Skeletal muscle tissue (tissue), 4 donors: ENCODE measurements around the gene KNDC1. TPM values are rescaled to one million over a fixed set of nuclear protein-coding genes. Genes with fewer than 3 reads are reported as not detected.
"Not testable (repeated sequence)": the region's sequence is repeated elsewhere in the genome, so short reads cannot be mapped to it uniquely, and the experiment has no call there.

Experiments
- H3K27ac ChIP-seq: one replicate; pipeline ENCODE4 v1.7.0; 2013; ENCODE audit warnings: mild to moderate bottlenecking, low read depth, low read length, inconsistent platforms
- H3K27me3 ChIP-seq, 3 donors: one replicate each; pipeline ENCODE4 v1.7.0; 2013; ENCODE audit warnings: low read length in 3 of 3; ENCODE audit not compliant: control insufficient read depth in 3 of 3, insufficient read depth in 3 of 3
- H3K36me3 ChIP-seq, 3 donors: one replicate each; pipeline ENCODE4 v1.7.0; 2013; ENCODE audit warnings: low read length in 3 of 3; ENCODE audit not compliant: control insufficient read depth in 3 of 3, insufficient read depth in 3 of 3
- H3K4me1 ChIP-seq, 3 donors: one replicate each; pipeline ENCODE4 v1.7.0; 2013; ENCODE audit warnings: low read length in 3 of 3, mild to moderate bottlenecking in 3 of 3; ENCODE audit not compliant: control insufficient read depth in 3 of 3, insufficient read depth in 3 of 3
- H3K4me3 ChIP-seq, 3 donors: one replicate each; pipeline ENCODE4 v1.7.0; 2013; ENCODE audit warnings: low read length in 3 of 3
- H3K9ac ChIP-seq, 3 donors: one replicate each; pipeline ENCODE4 v1.7.0; 2013; ENCODE audit warnings: low read length in 3 of 3, mild to moderate bottlenecking in 3 of 3, moderate library complexity in 2 of 3, low read depth in 1 of 3
- H3K9me3 ChIP-seq, 3 donors: one replicate each; pipeline ENCODE4 v1.7.0; 2013; ENCODE audit warnings: low read length in 3 of 3; ENCODE audit not compliant: control insufficient read depth in 3 of 3
- total RNA-seq: library from RNA; depleted of rRNA; stranded (reverse); fragments of >200 nt; gene quantifications from one replicate; pipeline ENCODE4 v1.2.3, GENCODE V29; 2014
- donor health status: Osteomylitis.

Gene KNDC1
- total RNA-seq, 1 donor from 2014 or later, result 0.52 TPM

- H3K27me3 ChIP-seq, result peaks cover 16 to 30% (median 20%) of the 10 kb centered on the region in 3 donors
- no peak overlapping the region for H3K4me3 ChIP-seq
- H3K9me3 ChIP-seq, result no peaks in the 10 kb centered on the region
- H3K27ac ChIP-seq, result no peak overlapping the region
- H3K36me3 ChIP-seq, result no peaks in the 10 kb centered on the region
- H3K9ac ChIP-seq, result no peak overlapping the region
- no peaks in the 10 kb centered on the region for H3K4me1 ChIP-seq
Measured at GRCh38 chr10:133140417-133141143, 19.4 kb upstream of the KNDC1 start.

- Histone ChIP-seq H3K4me3 (no peak overlapping the region), H3K9me3 (no peaks in the 10 kb centered on the region), H3K9ac (no peak overlapping the region), H3K27ac (no peak overlapping the region), H3K27me3 (peaks cover 16 to 30% (median 22%) of the 10 kb centered on the region in 3 donors), H3K36me3 (no peaks in the 10 kb centered on the region), H3K4me1 (no peaks in the 10 kb centered on the region)
Measured at GRCh38 chr10:133141144-133141957, 18.7 kb upstream of the KNDC1 start.

- H3K4me1 ChIP-seq, result no peaks in the 10 kb centered on the region
- H3K27ac ChIP-seq, result no peak overlapping the region
- H3K9me3 ChIP-seq, result no peaks in the 10 kb centered on the region
- peaks cover 19 to 34% (median 22%) of the 10 kb centered on the region in 3 donors for H3K27me3 ChIP-seq
- H3K36me3 ChIP-seq, result no peaks in the 10 kb centered on the region
- no peak overlapping the region for H3K9ac ChIP-seq
- no peak overlapping the region for H3K4me3 ChIP-seq
Measured at GRCh38 chr10:133141958-133142340, 18.1 kb upstream of the KNDC1 start.

GRCh38 chr10:133142523-133143199 lies 17.4 kb upstream of the KNDC1 start:
- no peaks in the 10 kb centered on the region for H3K9me3 ChIP-seq
- peaks cover 19 to 37% (median 22%) of the 10 kb centered on the region in 3 donors for H3K27me3 ChIP-seq
- no peaks in the 10 kb centered on the region for H3K4me1 ChIP-seq
- no peak overlapping the region for H3K4me3 ChIP-seq
- H3K27ac ChIP-seq, result no peak overlapping the region
- no peaks in the 10 kb centered on the region for H3K36me3 ChIP-seq
- H3K9ac ChIP-seq, result no peak overlapping the region

DNA sequence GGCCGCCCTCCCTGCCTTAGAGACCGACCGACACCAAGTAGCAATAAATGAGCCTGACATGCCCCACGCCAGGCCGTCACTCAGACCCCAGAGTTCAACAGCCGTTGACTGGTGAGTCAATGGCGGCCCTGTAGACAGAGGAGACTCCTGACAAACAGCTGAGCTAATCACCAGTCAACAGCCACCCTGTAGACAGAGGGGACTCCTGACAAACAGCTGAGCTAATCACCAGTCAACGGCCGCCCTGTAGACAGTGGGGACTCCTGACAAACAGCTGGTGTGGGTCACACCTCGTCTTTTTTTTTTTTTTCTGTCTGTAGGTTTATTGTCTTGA lies 16.9 kb upstream of the KNDC1 start:
- Histone ChIP-seq H3K36me3 (no peaks in the 10 kb centered on the region), H3K4me3 (no peak overlapping the region), H3K27ac (no peak overlapping the region), H3K9me3 (no peaks in the 10 kb centered on the region), H3K9ac (no peak overlapping the region), H3K27me3 (peaks cover 19 to 37% (median 22%) of the 10 kb centered on the region in 3 donors), H3K4me1 (no peaks in the 10 kb centered on the region)

DNA sequence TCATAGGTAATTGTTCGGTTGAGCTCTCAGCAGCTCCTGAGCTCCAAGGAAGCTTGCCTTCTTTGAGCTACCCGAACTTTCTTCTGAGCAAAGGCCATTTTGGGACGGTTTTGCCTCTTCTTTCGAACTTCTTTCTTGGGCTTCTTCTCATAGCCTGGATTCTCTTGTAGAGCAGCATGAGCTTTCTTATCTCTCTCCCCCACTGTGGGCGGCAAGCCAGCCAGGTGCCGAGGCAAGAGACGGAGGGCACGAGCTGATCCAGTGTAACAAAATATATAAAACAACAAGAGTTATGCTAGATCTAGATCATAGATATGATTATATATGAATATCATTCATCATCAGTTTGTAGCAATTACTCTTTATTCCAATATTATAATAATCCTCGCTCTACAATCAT lies 16.5 kb upstream of the KNDC1 start:
- H3K27ac ChIP-seq, result no peak overlapping the region
- H3K36me3 ChIP-seq, result no peaks in the 10 kb centered on the region
- H3K9ac ChIP-seq, result no peak overlapping the region
- H3K27me3 ChIP-seq, result peaks cover 19 to 37% (median 22%) of the 10 kb centered on the region in 3 donors
- no peaks in the 10 kb centered on the region for H3K4me1 ChIP-seq
- H3K9me3 ChIP-seq, result no peaks in the 10 kb centered on the region
- no peak overlapping the region for H3K4me3 ChIP-seq

- no peaks in the 10 kb centered on the region for H3K36me3 ChIP-seq
- peaks cover 19 to 34% (median 19%) of the 10 kb centered on the region in 3 donors for H3K27me3 ChIP-seq
- H3K9me3 ChIP-seq, result no peaks in the 10 kb centered on the region
Measured at GRCh38 chr10:133144771-133145170, 15.2 kb upstream of the KNDC1 start.

GRCh38 chr10:133150226-133150625 lies 9.8 kb upstream of the KNDC1 start:
- Histone ChIP-seq H3K36me3 (no peaks in the 10 kb centered on the region), H3K9ac (no peak overlapping the region), H3K4me1 (no peaks in the 10 kb centered on the region), H3K9me3 (no peaks in the 10 kb centered on the region), H3K4me3 (no peak overlapping the region), H3K27me3 (peaks cover 16 to 22% (median 16%) of the 10 kb centered on the region in 3 donors), H3K27ac (no peak overlapping the region)

More at GRCh38 chr10:133144771-133145170, 15.2 kb upstream of the KNDC1 start:
- Histone ChIP-seq H3K4me1 (no peaks in the 10 kb centered on the region), H3K4me3 (no peak overlapping the region), H3K9ac (no peak overlapping the region), H3K27ac (no peak overlapping the region)

- Histone ChIP-seq H3K9ac (no peak overlapping the region), H3K4me1 (no peaks in the 10 kb centered on the region), H3K36me3 (no peaks in the 10 kb centered on the region), H3K27ac (no peak overlapping the region), H3K27me3 (peaks cover 13 to 22% (median 16%) of the 10 kb centered on the region in 3 donors), H3K9me3 (no peaks in the 10 kb centered on the region), H3K4me3 (no peak overlapping the region)
Measured at GRCh38 chr10:133150656-133151055, 9.4 kb upstream of the KNDC1 start.

- peaks cover 13 to 22% (median 15%) of the 10 kb centered on the region in 3 donors for H3K27me3 ChIP-seq
- not testable (repeated sequence) for H3K4me3 ChIP-seq, H3K9ac ChIP-seq, H3K27ac ChIP-seq, H3K9me3 ChIP-seq, H3K36me3 ChIP-seq, H3K4me1 ChIP-seq
Measured at GRCh38 chr10:133151071-133151470, 8.9 kb upstream of the KNDC1 start.
